Activated CD4-positive, alpha-beta T cell treated with anti-CD3 and anti-CD28 coated beads for 4 hours (primary cell): ENCODE results near the gene HAP1.
"Not testable (repeated sequence)": the region's sequence is repeated elsewhere in the genome, so short reads cannot be mapped to it uniquely, and the experiment has no call there.

Experiments
- DNase-seq, 2 donors: peaks; one replicate each; pipeline ENCODE4 v3.0.0-alpha.2; 2020

Gene HAP1

DNA sequence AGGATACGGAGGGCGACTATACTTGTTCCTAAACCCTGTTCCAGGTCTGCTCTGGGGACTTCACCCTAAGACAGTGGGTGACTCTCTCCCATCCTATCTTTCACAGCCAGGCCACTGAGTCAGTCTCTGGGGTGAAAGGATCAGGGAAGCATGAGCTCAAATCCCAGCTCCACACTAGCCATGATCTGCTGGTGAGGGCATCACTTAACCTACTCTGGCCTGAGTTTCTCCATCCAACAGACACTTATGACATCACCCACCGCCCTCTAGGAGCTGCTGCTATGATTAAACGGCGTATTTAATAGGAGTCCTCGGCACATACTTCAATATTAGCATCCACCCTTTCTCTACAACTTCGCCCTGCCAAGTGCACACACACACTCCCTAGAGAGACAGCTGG is 12.2 kb downstream of the HAP1 start:
- DNase-seq: no peak

DNA sequence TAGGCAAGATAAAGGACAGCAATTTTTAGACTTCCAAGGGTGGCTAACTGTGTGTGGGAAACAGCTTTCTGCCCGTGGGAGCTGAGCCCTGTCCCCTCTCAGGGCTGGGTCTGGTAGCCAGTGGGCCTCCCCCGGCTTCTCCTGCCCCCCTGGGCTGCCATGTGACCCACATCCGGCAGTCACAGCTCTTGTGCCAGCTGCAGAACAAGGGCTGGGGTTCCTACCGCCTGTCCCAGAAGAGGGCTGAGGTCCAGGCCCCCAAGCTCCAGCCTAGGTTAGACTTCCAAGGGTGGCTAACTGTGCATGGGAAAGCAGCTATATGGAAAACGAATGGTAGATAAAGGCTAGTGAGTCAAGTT is 16.2 kb downstream of the HAP1 start:
- no peak for DNase-seq

DNA sequence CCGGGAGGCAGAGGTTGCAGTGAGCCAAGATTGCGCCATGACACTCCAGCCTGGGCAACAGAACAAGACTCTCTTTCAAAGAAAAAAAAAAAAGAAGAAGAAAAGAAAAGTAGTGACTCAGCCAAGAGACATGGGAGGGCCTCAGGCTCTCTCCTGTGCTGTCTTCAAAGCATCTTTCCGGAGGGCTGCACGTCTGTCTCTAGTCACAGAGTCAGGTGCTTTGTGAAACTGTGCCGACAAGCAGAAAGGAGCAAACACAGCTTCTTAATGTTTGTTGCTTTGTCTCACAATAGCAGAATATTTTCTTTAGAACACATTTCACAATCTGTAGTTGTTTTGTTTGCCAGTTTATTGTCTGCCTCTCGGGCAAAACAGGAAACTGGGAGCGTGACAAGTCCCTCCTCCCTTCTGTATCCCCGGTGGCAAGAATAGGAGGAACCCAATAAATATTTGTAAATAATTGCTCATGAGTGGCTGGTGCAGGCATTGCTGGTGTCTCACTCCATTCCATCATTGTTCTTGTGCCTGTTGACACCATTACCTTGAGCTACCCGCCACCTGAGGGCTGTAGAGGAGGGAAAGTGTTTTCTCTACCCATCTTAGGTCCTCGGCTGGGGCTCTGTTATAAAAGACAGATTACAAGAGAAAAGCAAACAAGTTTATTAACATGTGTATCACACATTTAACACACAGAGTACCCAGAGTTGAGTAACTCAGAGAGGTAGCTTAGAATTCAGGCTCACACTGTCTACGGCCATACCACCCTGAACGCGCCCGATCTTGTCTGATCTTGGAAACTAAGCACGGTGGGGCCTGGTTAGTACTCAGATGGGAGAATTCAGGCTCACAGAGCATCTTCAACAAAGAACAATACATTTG is 16.8 kb downstream of the HAP1 start:
- DNase-seq: peak in 1 of 2 donors; percentile 28

DNA sequence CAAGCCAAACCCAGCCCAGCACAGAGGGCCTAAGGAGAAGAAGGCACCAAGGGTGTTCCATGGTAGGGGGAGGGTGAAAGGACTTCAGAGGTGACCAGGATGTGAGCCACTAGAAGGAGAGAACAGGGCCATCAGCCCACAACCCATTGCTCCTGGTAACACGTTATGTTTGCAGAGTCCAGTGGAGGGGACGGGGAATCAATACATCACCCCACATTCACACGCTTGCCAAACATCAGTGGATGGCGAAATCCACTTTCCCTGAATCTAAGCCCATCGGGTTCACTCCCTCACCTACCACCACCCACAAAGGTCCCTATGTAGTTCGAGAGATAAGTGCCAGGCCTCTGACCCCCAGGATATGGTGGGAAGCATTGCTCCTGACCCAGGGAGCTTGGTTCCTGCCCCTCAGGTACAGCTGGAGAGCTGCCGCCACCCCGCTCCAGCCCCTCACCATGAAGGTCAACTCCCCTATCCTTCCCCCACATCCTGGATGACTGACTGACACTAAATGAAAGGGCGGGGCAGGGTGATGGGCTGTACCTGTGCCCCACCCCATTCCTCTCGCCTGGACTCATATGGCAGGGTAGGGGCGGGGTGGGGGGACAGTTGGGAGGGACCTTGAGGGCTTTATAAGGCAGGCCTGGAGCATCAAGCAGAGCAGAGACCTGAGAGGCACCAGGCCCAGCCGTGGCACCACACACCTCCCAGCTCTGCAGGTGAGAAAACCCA is 22.6 kb downstream of the HAP1 start, which contains the start of gene GAST:
Gene GAST (plus strand): TSS at position 663 of the 732 bp plus-strand sequence. CDS start 3,106 bp downstream, outside the sequence.
- no peak for DNase-seq

DNA sequence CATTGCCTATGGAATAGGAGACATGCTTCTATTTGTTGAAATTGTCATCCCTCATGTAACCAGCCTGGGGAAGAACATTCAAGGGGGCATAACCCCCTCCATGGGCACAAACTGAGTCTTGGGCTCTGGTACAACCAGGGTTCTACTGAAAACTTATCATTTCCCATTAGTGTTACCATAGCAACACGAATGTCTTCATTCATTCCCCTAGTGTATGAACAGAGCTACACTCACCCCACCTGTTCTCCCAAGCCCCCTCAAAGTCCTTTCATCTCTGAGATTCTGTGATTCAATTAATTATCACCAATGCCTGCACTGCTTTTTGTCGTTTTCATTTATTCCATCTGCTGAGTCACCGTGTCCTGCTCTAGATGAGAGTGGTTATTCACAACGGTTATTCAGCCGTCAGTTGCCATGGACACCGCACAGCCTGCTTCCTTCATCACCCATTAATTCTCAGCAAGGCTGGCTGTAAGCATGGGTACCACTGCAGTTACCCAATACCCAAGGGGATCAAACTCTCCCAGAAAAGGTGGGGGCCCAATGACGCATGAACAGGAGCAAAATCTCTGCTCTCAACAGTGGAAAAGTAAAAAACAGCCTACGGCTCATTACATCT is 23.9 kb downstream of the HAP1 start:
- peak in 1 of 2 donors; percentile 28 for DNase-seq

DNA sequence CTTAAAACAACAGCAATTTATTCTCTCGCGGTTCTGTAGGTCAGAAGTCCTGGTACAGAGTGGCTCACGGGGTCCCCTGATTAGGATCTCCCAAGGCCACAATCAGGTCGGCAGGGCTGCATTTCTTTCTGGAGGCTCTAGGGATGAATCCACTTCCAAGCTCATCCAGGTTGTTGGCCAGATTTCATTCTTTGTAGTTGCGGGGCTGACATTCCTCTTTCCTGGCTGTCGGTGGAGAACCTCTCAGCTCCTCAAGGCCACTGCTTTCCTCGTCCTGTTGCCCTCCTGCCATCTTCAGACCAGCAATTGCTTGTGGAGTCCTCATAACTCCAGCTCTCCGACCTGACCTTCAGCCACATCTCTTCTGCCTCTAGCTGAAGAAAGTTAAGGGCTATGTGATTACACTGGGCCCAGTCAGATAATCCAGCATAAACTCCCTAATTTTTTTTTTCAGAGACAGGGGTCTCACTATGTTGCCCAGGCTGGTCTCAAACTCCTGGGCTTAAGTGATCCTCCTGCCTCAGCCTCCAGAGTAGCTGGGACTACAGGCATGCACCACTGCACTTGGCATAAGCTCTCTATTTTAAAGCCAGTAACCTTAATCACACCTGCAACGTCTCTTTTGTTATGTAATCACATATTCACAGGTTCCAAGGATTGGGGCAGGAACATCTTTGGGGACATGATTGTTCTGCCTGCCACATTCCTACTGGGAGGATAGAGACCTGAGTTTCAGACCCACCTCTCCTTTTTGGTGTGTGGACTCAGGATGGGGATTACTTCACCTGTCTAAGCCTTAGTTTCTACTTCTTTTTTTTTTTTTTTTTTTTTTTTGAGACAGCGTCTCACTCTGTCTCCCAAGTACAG is 26.4 kb downstream of the HAP1 start:
- no peak for DNase-seq

DNA sequence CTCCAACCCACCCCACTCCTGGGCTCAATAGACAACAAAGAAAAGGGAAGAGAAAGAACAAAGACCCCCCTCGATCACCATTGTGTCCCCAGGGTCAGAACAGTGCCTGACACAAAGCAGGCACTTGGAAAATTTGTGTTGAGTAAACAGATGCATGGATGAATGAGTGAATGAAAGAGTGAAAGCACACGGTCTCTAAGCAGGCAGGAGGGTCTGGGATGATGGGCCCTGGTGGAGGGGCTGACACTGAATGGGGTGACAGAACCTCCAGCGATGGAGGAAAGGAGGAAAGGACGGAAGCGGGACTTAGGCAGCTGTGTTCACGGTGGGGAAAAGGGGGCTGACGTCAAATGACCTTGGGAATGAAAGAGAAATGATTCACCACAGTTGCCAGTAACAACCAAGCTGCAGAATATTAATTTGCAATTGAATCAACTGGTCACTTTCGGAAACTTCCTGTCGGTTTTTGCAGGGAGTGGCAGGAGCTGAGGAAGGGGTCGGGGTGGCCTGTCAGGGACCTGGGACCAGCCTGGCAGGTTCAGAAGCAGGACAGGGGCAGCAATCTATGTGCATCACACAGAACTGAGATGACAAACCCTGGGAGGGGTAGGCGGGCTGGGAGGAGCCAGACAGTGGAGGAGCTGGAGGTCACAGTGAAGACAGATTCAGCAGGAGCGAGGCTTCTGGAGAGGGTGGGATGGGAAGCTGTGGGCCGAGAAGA is 29.0 kb downstream of the HAP1 start:
- no peak for DNase-seq

DNA sequence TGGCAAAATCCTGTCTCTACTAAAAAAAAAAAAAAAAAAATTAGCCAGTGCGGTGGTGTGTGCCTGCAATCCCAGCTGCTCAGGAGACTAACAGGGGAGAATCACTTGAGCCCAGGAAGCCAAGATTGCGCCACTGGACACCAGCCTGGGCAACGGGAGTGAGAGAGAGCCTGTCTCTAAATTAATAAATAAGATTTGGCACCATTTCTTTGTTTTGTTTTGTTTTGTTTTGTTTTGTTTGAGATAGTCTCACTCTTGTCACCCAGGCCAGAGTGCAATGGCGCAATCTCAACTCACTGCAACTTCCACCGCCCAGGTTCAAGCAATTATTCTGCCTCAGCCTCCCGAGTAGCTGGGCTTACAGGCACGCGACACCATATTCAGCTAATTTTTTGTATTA is 31.7 kb downstream of the HAP1 start:
- DNase-seq: no peak

DNA sequence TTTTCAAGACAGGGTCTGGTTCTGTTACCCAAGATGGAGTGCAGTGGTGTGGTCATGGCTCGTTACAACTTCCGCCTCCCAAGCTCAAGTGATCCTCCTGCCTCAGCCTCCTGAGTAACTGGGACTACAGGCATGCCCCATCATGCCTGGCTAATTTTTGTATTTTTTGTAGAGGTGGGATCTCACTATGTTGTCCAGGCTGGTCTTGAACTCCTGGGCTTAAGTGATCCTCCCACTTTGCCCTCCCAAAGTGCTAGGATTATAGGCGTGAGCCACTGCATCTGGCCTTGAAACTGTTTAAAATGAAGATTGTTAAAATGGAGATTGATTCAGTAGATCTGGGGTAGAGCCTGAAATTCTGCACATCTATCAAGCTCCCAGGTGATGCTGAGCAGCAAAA is 33.6 kb downstream of the HAP1 start:
- DNase-seq: not testable (repeated sequence)

DNA sequence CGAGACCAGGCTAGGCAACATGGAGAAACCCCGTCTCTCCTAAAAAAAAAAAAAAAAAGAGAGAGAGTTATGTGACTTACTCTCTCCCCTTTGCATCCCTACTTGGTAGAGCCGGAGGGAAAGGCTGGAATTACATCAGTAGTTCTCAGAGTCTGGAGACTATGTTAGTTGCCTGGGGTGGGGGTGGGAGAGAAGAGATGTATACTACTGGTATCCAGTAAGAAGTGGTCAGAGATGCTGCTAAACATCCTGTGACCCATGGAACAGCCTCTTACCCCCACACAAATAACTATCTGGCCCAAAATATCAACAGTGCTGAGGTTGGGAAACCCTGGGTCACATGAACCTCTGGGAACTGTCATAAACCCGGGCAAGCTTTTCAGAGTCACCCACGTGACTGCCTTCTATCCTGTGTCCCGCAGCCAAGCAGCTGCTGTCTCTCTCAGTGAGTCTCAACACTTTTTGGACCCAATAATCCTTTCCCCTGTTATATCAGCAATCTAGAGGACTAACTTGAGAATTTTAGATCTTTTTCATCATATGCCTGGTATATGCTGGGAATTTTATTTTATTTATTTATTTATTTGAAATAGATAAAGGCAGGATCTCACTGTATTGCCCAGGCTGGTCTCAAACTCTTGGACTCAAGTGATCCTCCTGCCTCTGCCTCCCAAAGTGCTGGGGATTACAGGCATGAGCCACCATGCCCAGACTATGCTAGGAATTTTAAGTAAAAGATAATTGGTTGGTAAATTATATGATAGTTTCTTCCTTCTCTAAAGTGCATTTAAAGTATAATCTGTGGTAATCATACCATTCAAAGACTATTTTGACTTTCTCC is 37.1 kb downstream of the HAP1 start:
- no peak for DNase-seq

DNA sequence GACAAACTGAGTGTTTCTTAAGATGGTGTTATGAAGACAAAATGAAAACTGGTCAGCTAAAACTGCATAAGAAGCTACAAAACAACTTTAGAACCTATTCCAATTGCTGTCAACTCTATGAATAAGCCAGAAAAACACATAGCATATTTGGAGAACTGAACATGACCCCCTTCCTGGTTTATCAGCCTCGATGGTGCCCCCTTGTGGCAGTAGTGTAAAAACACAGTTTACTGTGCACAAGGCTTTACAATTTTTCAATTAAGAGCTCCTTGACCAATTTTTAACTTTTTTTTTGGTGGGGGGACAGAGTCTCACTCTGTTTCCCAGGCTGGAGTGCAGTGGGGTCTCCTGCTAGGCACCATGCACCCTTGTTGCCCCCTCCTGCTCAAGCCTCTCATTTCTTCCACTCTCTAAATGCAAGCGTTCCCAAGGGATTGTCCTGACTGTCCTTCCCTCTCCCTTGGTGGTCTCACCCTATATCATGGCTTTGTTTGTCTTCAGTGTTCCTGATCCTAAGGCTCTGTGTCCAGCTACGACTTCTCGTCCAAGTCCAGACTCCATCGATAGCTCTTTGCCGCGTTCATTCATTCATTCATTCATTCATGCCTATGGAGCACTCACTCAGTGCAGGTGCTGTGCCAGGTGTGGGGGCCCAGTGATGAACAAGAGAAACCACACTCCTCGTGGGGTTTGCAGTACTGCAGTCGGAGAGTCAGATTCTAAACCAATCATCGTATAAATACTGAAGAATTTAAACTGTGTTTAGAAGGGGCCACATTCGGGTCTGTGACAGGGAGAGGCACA is 38.3 kb downstream of the HAP1 start:
- DNase-seq: peak; percentile 83

DNA sequence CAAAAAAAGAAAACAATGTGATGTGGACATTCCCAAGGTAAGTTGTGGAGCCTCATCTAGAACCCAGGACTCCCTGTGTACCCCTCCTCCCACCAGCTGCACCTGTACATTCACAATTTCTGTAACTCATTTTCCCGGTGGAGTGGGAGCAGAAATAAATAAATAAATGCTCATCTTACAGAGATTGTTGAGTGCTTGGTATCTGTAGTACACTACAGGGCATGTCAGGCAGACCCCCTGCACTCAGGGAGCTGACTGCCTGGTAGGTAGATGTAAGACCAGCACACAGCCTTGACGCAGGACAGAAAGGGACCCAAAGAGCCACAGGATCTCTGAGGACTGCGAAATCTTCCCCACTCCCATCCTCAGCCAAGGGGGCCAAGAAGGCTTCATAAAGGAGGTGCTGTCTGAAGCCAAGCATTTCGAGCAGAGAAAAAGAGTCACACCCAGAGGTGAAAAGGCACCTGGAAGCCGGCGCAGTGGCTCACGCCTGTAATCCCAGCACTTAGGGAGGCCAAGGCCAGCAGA is 39.2 kb downstream of the HAP1 start:
- no peak for DNase-seq

DNA sequence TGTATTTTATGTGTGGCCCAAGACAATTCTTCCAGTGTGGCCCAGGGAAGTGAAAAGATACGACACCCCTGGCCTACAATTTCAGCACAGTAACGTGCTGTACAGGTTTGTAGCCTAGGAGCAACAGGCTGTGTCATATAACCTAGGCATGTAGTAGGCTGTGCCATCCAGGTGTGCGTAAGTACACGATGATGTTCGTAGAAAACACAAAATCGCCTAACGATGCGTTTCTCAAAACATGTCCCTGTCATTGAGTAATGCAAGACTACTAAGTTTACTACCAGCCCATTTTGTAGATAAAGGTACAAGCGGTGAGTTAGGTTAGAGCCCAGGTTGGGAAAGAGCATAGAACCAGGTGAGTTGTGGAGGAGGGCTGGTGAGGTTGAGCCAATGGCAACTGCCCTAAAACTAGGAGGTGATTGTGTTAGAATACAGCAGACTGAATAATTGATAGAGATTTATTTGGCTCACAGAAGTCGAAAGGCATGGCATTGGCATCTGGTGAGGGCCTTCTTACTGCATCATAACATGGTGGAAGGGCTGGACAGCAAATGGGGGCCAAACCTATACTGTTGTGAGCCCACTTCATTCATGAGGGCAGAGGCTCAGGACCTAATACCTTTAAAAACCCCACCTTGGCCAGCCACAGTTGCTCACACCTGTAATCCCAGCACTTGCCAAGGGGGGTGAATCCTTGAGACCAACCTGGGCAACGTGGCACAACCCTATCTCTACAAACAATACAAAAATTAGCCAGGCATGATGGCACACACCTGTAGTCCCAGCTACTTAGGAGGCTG is 41.5 kb downstream of the HAP1 start:
- DNase-seq: no peak

DNA sequence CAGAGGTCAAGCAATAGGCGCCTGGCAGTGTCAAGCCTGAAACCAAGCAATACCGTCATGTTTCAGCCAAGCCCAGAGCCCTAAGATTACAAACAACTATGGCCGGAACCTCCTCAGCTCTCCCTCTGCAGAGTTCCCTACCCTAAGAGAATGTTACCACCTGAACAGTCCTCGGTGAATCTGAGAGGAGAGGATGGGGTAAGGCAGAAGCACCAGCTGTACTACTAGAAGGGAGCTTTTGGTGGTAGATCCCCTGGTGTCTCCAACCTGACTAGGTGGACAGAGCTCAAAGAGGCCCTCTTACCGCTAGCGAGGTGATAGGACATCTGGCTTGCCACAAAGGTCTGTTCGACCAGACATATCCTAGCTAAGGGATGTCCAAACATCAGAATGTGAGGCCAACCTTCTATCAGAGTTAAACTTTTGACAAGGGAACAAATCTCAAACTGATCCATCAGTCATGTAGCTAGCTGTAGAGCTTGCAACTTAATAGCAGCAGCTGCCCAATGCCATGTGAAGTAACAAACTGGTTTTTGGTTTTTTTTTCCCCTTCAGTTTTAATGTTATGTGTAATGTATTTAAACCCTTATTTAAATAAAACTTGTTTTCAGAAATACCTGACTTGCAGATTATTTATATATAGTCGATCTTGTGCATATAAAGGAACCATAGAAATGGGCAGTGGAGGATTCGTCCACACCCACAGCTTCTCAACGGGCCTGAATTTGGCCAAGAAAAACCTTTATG is 43.2 kb downstream of the HAP1 start:
- DNase-seq: no peak

DNA sequence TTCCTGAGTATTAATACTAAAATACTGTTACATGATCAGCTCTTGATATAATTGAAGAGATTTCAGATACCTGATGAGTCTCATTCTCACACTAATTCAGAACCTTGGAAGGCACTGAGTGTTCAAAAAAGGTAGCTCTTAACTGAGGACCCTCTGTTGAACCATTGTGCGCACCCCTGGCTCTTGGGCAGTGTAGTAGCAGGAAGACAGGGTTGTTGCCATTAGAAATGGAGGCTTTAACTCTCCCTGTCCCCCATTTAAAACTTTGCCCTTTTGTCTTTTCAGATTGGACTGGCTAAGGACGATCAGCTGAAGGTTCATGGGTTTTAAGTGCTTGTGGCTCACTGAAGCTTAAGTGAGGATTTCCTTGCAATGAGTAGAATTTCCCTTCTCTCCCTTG is 43.9 kb downstream of the HAP1 start:
- DNase-seq: no peak

DNA sequence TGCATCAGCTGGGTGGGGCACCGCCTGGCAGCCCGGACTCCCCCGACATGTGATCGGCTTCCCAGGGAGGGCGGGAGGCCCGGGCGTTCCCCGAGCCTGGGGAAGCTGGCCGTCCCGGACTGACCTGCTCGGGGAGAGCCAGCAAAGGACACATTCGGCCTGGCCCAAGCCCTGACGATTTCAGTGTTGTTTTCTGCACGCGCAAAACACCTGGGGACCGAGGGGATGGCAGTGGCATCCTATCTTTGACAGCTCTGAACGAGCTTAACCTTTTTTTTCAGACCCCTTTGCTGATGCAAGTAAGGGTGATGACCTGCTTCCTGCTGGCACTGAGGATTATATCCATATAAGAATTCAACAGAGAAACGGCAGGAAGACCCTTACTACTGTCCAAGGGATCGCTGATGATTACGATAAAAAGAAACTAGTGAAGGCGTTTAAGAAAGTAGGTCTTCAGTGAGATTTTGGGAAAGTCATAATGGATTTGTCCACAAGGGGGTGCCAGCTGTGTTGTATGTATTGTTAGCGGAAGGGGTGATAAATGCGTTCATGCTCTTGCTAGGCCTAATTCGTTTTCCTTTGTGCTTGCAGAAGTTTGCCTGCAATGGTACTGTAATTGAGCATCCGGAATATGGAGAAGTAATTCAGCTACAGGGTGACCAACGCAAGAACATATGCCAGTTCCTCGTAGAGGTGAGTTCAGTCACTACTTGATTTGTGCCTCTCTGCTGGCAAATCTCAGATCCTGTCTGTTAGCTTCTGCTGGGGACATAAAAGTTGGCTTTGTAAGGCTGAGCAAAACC is 44.7 kb downstream of the HAP1 start:
- DNase-seq: peak; percentile 53 to 75
